ENCODE results near the gene ITGA8. TPM values are rescaled to one million over a fixed set of nuclear protein-coding genes. Genes with fewer than 3 reads are reported as not detected.

ITGA8 gene
- total RNA-seq, 1 donor from 2014 or later = not detected

DNA sequence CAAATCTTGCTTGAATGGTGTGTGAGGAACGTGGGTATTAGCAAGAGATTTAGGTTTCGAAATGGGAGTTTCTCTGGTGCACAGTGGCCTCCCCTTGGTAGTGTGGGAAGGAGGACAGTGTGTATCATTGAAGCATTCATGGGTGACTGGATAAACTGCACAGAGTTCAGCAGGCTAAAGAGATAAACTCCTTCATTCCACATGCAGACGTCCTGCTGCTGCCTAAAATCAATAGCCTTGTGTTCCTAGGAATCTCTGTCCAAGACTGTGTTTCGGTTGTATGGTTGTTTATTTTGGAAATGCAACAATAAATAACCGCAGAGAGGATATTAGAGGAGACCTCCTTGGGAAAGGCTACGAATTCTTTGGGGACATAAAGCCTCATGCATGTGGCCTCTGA is 247.7 kb downstream of the ITGA8 start:
- no peak for DNase-seq (ENCODE audit: low read depth)

DNA sequence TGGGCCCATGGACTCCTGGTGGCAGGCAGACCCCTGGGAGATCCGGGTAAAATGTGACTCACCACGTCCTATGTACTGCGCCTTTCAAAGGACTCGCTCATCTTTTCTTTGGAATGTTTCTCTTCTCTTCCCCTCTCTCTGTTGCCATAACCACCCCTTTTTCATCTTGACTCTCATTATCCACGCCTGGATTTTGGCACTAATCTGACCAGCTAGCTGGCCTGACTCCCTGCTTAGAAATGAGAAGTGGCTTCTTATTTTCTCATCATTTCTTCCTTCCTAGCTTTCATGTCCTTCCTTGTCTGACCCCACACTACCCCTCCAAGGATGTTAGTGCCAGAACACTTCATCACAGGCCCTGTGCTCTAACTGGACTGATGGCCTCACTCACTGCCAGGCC is 250.6 kb downstream of the ITGA8 start:
- no peak for DNase-seq (ENCODE audit: low read depth)

DNA sequence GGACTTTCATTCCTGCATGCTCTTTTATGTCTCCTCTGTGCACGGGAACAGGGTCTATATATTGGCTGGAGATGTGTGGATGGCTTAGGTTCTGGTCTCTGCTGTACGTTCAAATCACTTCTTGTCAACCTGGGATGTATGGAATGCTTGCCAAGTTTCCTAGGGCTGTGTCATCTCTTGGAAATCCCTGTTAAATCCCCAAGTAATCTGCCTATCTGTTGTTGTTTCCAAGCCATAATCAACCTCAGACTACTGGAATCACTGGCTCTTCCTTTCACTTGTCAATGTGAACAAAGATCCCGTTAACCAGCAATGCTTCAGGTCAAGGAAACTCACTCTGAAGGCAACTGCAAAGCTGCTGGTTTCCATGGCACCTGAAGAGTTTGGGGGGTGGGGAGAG is 255.3 kb downstream of the ITGA8 start:
- no peak for DNase-seq (ENCODE audit: low read depth)

Other genes with a start within 250 kb of the ITGA8 start
- gene MINDY3, start 140.6 kb upstream of the ITGA8 start, total RNA-seq = 20.0 and 20.8 TPM in 2 replicates